NCI-H2171 treated with DMSO at 0.1 percent for 48 hours (cell line): ENCODE results near the gene FHIP2A.
"Not testable (repeated sequence)": the region's sequence is repeated elsewhere in the genome, so short reads cannot be mapped to it uniquely, and the experiment has no call there.

ENCODE experiments used
- DNase-seq: peaks from one replicate; lab custom pipeline; 2025; lab: John Stamatoyannopoulos, UW

FHIP2A gene

GRCh38 chr10:114856544-114857287, 35.1 kb downstream of the FHIP2A start:
- no peak for DNase-seq

DNA sequence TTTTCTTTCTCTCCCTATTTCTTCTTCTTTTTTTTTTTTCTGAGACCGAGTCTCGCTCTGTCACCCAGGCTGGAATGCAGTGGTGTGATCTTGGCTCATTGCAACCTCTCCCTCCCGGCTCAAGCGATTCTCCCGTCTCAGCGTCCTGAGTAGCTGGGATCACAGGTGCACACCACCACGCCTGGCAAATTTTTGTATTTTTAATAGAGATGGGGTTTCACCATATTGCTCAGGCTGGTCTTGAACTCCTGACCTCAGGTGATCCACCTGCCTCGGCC, 35.6 kb downstream of the FHIP2A start:
- not testable (repeated sequence) for DNase-seq

DNA sequence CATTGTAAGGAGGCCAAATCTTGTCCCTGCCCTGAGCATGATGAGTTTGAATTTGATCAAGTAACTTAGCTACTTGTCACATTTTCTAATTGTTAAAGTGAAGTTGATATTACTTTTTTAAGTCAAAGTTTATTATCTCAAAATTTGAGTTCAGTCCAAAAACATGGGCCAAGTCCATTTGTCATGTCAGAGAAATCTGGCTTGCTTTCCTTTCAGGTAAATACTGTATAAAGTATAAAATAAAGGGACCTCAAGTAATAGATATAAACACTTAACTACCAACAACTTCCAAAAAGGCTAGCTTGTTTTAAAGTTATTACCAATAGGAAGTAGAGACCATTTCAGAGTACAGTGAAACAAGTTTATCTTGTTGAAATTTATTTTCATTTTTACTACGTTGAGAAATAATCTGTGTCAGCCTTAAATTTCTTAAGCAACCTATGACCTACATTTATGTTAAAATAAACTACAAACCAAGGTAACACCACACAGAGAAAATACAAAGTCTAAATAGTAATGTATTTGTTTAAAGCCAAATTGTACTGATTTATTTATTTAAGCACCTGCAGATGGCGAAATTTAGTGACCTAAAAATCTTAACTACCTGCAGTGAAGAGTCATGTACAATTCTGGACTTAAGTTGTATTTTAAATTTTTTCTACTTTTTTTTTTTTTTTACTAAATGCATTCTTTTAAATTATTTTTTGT, 36.5 kb downstream of the FHIP2A start:
- no peak for DNase-seq

- no peak for DNase-seq
Observed at GRCh38 chr10:114859222-114859621, 37.6 kb downstream of the FHIP2A start.

DNA sequence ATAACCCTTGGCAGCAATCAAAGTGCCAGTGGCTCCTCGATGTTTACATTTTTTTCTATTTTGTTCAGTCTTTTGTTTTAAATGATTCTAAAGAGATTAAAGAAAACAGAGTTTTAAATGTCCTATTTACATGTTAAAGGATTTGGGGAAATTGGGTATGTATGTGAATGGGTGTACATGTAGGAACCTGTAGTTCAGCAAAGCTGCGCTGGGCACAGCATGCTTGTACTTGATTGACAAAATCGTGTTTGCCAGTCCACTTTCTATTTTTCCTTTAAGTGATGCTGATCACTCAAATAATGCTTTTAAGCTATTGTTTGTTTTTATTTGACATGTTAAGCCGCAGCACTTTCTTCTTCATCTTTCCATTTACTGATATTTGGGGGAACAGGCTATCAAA, 40.9 kb downstream of the FHIP2A start:
- no peak for DNase-seq

DNA sequence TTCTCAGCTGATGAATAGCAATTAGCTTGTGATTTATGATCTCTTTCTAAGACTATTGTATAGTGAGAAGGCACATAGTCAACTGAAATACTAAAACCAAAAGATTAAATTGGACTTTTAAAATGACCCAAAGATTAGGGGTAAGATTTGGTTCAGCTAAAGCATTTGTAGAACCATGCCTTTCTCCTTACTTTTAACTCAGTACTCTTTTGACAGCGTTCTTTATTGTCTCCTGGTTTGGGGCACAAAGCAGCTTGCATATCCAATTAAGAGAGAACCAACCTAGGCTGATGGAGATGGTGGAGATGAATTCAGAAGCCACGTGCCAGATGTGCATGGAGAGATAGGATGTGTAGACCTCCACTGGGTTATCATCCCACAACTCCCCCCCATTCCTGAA, 45.8 kb downstream of the FHIP2A start:
- no peak for DNase-seq

- no peak for DNase-seq
Observed at GRCh38 chr10:114868870-114869519, 47.4 kb downstream of the FHIP2A start.

GRCh38 chr10:114869520-114869892, 47.9 kb downstream of the FHIP2A start:
- no peak for DNase-seq

DNA sequence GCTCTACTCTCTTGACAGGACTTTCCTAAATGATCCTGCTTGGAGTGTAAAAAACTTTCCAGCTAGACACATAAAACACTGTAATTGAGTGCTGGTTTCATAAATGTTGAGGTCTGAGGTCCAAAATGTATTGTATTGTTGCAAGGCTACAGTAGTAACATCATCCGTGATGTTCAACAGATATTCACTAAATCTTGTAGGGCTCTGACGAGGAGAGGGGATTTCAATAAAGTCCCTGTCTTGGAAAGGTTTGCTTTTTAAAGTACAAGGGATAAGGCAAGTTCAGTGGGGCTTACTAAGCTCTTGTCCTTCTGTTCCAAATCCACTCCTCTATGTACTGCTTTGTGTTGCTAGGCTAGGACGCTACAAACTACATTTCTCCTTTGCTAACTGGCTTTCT, 48.9 kb downstream of the FHIP2A start:
- no peak for DNase-seq

- DNase-seq = no peak
Observed at GRCh38 chr10:114871379-114871778, 49.8 kb downstream of the FHIP2A start.
